HG03095 (cell line): ENCODE data around the gene POLD3.

Experiments
- ATAC-seq: cut with Tn5 transposase; IDR thresholded peaks from one replicate; pipeline ENCODE4 v1.9.1; 2021; ENCODE audit warnings: moderate library complexity; ENCODE audit not compliant: unreplicated experiment

Gene POLD3

GRCh38 chr11:74672332-74672955, 80.1 kb downstream of the POLD3 start:
- ATAC-seq: no peak

GRCh38 chr11:74672956-74673692, 80.7 kb downstream of the POLD3 start:
- no peak for ATAC-seq

- ATAC-seq: no peak
Observed at GRCh38 chr11:74673693-74674360, 81.4 kb downstream of the POLD3 start.

GRCh38 chr11:74675761-74676160, 83.4 kb downstream of the POLD3 start:
- no peak for ATAC-seq

GRCh38 chr11:74676596-74676995, 84.2 kb downstream of the POLD3 start:
- ATAC-seq: no peak

GRCh38 chr11:74677131-74677530, 84.7 kb downstream of the POLD3 start:
- no peak for ATAC-seq

- ATAC-seq: no peak
Observed at GRCh38 chr11:74678041-74678440, 85.7 kb downstream of the POLD3 start.

GRCh38 chr11:74678591-74679512, 86.5 kb downstream of the POLD3 start:
- no peak for ATAC-seq

- ATAC-seq: no peak
Observed at GRCh38 chr11:74679513-74679865, 87.1 kb downstream of the POLD3 start.

GRCh38 chr11:74680035-74680671, 87.8 kb downstream of the POLD3 start:
- ATAC-seq: no peak

GRCh38 chr11:74680703-74681531, 88.5 kb downstream of the POLD3 start:
- no peak for ATAC-seq

- no peak for ATAC-seq
Observed at GRCh38 chr11:74681686-74682651, 89.6 kb downstream of the POLD3 start.

- ATAC-seq: no peak
Observed at GRCh38 chr11:74682731-74683278, 90.4 kb downstream of the POLD3 start.

- ATAC-seq: no peak
Observed at GRCh38 chr11:74683279-74683871, 91.0 kb downstream of the POLD3 start.

- no peak for ATAC-seq
Observed at GRCh38 chr11:74683941-74684481, 91.6 kb downstream of the POLD3 start.

GRCh38 chr11:74684661-74685060, 92.3 kb downstream of the POLD3 start:
- ATAC-seq: no peak

GRCh38 chr11:74685338-74685737, 93.0 kb downstream of the POLD3 start:
- no peak for ATAC-seq

- ATAC-seq: no peak
Observed at GRCh38 chr11:74685905-74686304, 93.5 kb downstream of the POLD3 start.
